HTR-8/SVneo (cell line): ENCODE measurements around the gene TBPL2.
"Not testable (repeated sequence)": the region's sequence is repeated elsewhere in the genome, so short reads cannot be mapped to it uniquely, and the experiment has no call there.

Experiments
- DNase-seq: peaks from one replicate; pipeline ENCODE4 v3.0.0; 2011; ENCODE audit warnings: low spot score, mixed read lengths; ENCODE audit not compliant: insufficient read length
- FAIRE-seq: peaks from 2 replicates; lab custom pipeline; 2011; peaks lifted over from hg19 to GRCh38; lab: Jason Lieb, UNC

TBPL2 gene

GRCh38 chr14:55440385-55440784 lies at the start of gene TBPL2:
TSS of gene TBPL2 (minus strand) at chr14:55440616. CDS start at chr14:55440449, 167 bp downstream.
- no peak for FAIRE-seq
- no peak for DNase-seq

DNA sequence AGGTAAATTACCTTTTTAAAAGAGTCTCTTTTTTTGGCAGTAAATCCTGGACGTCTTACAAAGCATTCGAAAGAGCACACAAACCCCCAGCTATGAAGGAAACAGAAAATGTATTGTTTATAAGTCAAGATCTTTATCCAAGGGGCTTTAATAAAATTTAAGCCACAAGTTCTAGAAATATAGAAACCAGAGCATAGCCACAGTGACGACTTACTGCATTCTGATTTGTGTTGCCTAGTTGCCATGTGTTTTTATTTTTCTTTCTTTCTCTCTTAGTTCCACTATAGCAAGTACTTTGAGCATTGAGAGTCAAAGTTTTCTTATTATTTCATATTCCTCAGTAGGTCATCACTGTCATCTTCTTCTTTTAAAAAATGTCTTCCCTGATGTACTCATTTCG lies 47.8 kb upstream of the TBPL2 start:
- DNase-seq: no peak
- no peak for FAIRE-seq

- FAIRE-seq (no peak), DNase-seq (peak; percentile 27)
Measured at GRCh38 chr14:55482936-55483605, 42.7 kb upstream of the TBPL2 start.

DNA sequence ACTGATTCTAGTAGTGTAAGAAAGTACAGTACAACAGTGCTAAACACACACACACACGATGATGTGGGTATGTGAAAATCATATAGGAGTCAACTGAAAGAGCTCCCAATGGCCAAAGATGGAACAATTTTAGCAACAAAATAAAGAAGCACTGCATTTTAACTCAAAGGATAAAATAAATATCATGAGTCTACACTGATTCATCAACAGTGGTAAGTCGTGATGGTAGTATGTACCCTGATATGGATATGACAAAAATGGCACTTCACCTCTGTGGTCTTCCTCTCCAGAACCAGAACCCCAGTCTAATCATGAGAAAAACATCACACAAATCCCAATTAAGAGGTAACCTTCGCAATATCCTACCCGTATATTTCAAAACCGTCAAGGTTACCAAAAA lies 41.4 kb upstream of the TBPL2 start:
- DNase-seq: no peak
- FAIRE-seq: peak; percentile 28

DNA sequence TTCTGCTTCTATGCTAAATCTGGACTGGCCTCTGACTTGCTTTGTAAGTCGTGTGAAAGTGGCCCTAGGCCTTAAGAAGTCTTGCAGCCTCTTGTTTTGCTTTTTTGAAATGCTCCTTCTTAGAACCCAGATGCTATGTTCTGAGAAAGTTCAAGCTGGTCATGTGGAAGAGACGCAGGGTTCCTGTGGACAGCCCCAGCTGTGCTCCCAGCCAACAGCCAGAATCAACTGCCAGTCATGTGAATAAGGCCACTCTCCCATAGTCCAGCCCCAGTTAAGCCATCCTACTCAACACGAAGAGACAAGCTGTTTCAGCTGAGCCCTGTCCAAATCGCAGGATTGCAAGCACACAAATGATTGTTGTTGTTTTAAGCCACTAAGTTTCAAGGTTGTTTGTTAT lies 37.3 kb upstream of the TBPL2 start:
- no peak for FAIRE-seq

DNA sequence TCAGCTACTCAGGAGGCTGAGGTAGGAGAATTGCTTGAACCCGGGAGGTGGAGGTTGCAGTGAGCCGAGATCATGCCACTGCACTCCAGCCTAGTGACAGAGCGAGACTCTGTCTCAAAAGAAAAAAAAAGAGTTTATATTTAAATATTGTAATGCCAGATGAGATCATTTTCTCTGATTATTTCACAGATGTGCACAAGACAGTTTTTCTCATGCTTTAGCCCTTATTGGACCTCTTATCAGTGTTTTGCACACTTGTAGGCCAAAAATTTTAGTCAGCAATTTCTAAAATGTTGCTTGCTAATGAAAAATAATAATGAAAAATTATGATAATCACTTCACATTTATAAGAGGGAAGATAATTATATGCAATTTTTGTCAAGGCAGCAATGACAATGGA lies 36.0 kb upstream of the TBPL2 start:
- not testable (repeated sequence) for DNase-seq, FAIRE-seq

More for the DNA sequence above, 37.3 kb upstream of the TBPL2 start:
- no peak for DNase-seq

GRCh38 chr14:55473786-55474185 lies 33.4 kb upstream of the TBPL2 start:
- DNase-seq (no peak), FAIRE-seq (no peak)

DNA sequence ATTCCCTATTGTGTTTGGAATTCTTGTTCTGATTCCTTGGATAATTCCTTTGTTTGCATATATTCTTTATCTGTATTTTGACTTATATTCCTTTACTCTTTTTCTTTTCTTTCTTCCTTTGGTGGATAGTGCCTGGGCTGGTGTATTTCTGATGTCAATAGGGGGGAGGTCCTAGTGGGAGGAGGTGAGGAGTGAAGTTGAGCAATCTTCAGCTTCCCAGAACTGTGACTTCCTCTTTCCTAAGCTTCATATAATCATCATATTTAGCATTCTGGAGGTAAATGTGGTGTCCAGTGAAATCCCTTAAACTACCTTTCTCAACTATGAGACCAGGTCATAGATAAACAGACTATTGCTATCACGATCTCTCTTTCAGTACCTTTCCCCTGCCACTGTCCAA lies 29.6 kb upstream of the TBPL2 start:
- DNase-seq: no peak
- no peak for FAIRE-seq

GRCh38 chr14:55467307-55467706 lies 26.9 kb upstream of the TBPL2 start:
- no peak for FAIRE-seq
- no peak for DNase-seq

DNA sequence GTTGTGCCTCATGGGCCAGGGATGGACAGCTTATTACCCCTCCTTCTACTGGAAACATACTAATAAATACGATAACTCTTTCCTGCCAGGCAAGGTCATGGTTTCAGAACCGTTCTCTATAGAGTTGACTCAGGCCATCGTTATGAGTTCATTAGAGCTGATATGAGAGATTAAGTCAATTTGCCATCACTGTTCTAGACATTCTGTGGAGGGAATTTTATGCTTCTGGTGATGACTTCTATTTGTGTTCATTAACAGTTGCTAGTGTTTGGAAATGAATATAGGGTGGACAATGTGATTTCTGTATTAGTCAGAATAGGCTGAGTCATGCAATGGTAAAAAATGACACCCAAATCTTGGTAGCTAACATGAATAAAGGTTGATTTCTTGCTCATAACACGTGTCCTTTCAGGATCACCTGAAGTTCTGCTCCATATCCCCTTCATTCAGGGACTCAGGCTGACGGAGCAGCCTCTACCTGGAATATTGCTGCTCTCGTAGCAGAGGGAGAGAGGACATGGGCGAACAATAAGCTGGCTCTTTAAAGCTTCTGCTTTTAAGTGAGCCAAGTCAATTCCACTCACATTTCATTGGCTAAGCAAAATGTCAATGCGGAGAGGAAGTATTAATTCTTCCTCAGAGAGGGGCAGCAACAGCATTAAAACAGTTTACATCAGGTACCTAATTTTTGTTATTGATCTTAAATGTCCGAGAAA lies 18.5 kb upstream of the TBPL2 start:
- DNase-seq: peak; percentile 28
- FAIRE-seq: peak; percentile 83

DNA sequence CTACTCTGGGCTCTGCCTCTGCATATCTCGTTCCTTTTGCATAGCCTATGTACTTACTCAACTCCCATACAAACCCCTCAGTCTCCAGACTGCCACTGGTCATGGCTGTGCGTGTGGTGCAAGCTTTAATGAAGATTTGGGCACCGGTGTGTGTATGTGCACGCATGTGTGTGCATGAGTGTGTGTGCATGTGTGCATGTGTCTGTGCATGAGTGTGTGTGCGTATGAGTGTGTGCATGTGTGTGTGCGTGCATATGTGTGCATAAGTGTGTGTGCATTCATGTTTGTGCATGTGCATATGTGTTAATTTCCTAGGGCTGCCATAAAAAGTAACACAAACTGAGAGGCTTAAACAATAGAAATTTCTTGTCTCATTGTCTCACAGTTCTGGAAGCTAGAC lies 17.1 kb upstream of the TBPL2 start:
- DNase-seq: no peak
- peak; percentile 92 for FAIRE-seq

DNA sequence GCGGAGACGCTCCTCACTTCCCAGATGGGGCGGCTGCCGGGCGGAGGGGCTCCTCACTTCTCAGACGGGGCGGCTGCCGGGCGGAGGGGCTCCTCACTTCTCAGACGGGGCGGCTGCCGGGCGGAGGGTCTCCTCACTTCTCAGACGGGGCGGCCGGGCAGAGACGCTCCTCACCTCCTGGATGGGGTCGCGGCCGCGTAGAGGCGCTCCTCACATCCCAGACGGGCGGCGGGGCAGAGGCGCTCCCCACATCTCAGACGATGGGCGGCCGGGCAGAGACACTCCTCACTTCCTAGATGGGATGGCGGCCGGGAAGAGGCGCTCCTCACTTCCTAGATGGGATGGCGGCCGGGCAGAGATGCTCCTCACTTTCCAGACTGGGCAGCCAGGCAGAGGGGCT lies 16.0 kb upstream of the TBPL2 start:
- DNase-seq, FAIRE-seq: not testable (repeated sequence)

DNA sequence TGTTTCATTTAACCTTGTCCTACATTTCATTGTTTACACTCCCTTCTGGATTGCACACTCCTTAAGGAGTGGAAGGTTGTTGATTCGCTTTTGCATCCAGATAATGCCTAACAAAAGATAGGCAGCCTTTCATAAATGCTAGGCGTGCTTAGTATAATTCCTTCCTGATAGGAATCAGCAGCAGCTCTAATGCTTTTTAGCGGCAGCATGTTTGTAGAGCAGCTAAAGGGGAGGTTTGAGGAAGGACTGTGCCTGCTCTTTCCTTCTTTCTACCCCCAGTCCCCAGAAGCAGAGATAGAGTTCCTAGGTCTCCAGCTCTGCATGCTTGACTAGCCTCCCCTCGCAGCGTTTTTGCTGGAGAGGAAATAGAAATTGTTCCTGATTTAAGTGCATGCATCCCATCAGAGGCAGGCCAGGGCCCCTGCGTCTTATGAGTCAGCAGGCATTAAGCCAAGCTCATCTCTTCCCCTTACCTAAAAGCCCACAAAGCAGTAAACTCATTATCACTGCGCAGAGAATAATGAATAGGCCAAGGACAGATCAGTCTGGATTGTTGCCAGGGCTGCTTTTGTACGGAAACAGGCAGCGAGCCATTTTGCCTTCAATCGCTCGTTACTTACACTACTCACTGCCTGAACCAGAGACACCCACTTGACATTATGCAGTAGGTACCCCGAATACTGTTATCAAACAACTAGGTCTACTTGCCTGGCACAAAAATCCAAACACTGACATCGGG lies 14.0 kb upstream of the TBPL2 start:
- peak; percentile 86 for DNase-seq
- FAIRE-seq: peak; percentile 95

DNA sequence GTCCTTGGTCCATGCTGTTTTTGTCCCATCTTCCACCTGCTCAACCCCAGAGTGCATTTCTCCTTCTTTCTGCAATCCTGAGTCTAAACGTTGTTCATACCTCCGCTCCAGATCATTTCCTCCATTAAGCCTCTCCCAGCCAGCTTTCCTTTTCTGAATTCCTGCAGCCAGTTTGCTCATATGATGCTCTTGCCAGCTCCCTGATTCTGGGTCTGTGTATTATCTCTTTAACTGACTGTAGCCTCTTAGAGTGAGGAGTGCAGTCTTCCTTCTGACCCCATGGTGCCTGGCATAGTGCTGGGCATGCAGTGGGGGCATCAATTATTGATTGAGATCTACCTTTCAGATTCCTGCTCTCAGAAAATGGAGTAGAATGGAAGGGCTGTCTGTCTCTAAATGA lies 11.5 kb upstream of the TBPL2 start:
- FAIRE-seq (no peak), DNase-seq (no peak)

DNA sequence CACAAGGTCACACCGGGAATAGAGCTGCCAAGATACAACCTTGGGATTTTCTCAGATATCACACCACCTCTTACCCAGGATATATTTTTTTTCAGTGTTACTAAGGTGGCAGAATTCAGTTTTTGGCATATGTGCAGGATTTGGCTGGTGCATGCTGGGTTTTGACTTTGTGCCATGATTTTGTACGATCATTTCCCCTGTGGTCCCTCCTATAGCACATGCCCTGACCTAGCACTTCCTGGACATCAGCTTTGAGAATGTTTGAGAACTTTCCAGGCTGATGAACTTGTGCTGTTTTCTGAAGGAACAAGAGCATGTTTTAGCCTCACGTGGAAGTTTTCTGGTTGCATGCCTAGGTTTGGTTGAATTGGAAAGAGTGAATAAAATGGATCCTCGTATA lies 11.0 kb upstream of the TBPL2 start:
- DNase-seq (no peak), FAIRE-seq (no peak)

- no peak for DNase-seq
- no peak for FAIRE-seq
Measured at GRCh38 chr14:55450987-55451386, 10.6 kb upstream of the TBPL2 start.

GRCh38 chr14:55450539-55450938 lies 10.1 kb upstream of the TBPL2 start:
- FAIRE-seq (no peak), DNase-seq (no peak)

- no peak for DNase-seq
- FAIRE-seq: peak; percentile 13
Measured at GRCh38 chr14:55450124-55450523, 9.7 kb upstream of the TBPL2 start.

- DNase-seq: no peak
- no peak for FAIRE-seq
Measured at GRCh38 chr14:55449116-55449515, 8.7 kb upstream of the TBPL2 start.

DNA sequence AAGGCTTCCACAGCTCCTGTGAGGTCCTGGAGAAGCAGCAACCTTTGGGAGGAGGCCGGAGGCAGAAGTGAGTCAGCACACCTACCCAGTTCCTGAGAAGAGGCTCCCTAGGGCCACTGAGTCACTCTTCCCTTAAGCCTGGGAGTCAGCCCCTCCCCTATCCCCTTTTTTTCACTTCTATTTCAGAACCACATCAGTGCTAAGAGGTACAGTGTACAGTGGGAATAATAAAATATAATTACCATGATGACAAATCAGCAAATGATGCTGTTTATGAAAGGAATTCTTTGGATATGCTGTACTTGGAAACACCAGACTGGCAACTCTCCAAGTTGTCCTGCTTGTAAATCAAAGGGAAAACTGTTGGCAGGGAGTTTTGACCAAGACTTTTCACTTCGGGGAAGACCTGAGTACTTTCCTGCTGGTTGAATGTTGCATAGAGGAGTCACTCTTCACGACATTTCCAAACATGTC lies 7.8 kb upstream of the TBPL2 start:
- DNase-seq (peak; percentile 94), FAIRE-seq (peak; percentile 81)

- DNase-seq: peak; percentile 67
Measured at GRCh38 chr14:55446833-55447232, 6.4 kb upstream of the TBPL2 start.

More at GRCh38 chr14:55446833-55447232, 6.4 kb upstream of the TBPL2 start:
- FAIRE-seq: peak; percentile 81
